Activated CD8-positive, alpha-beta T cell treated with anti-CD3 and anti-CD28 coated beads, Interleukin-2, amount 10 ng/mL, durations not matched to agents 7 days and 5 days (primary cell): ENCODE measurements around the gene MIER3. TPM values are rescaled to one million over a fixed set of nuclear protein-coding genes. Genes with fewer than 3 reads are reported as not detected.

Source experiments
- ATAC-seq: fragments of 150-1000 bp; cut with Tn5 transposase; one replicate; pipeline ENCODE4 v1.10.0; 2021; ENCODE audit warnings: moderate library complexity
- CTCF ChIA-PET: fragments of 350-600 bp; sonication (Branson Sonifier 250); formaldehyde crosslinking; loops from one replicate; lab custom pipeline; 2021; ENCODE audit warnings: antibody characterized with exemption; lab: Charles Lee
- POLR2A ChIA-PET: fragments of 350-600 bp; sonication (Branson Sonifier 250); formaldehyde crosslinking; loops from one replicate; lab custom pipeline; 2021; ENCODE audit warnings: antibody characterized with exemption; lab: Charles Lee
- DNase-seq: peaks from one replicate; pipeline ENCODE4 v3.0.0-alpha.2; 2020
- H3K27ac Mint-ChIP-seq: one replicate; pipeline ENCODE4 v1.8.0; 2021; ENCODE audit warnings: mild to moderate bottlenecking, mixed read lengths
- H3K27me3 Mint-ChIP-seq: one replicate; pipeline ENCODE4 v1.8.0; 2021; ENCODE audit warnings: low read depth, mixed read lengths
- H3K36me3 Mint-ChIP-seq: one replicate; pipeline ENCODE4 v1.8.0; 2021; ENCODE audit warnings: low read depth, mixed read lengths
- H3K4me1 Mint-ChIP-seq: one replicate; pipeline ENCODE4 v1.8.0; 2021; ENCODE audit warnings: low read depth, mixed read lengths
- H3K4me3 Mint-ChIP-seq: one replicate; pipeline ENCODE4 v1.8.0; 2021; ENCODE audit warnings: mild to moderate bottlenecking, mixed read lengths
- H3K9me3 Mint-ChIP-seq: one replicate; pipeline ENCODE4 v1.8.0; 2022; ENCODE audit warnings: mixed read lengths; ENCODE audit not compliant: insufficient read depth
- total RNA-seq, 2 experiments: library from RNA; stranded (reverse); gene quantifications; one replicate each; pipeline ENCODE4 v1.2.3, GENCODE V29; 2021

Gene MIER3, protein sequence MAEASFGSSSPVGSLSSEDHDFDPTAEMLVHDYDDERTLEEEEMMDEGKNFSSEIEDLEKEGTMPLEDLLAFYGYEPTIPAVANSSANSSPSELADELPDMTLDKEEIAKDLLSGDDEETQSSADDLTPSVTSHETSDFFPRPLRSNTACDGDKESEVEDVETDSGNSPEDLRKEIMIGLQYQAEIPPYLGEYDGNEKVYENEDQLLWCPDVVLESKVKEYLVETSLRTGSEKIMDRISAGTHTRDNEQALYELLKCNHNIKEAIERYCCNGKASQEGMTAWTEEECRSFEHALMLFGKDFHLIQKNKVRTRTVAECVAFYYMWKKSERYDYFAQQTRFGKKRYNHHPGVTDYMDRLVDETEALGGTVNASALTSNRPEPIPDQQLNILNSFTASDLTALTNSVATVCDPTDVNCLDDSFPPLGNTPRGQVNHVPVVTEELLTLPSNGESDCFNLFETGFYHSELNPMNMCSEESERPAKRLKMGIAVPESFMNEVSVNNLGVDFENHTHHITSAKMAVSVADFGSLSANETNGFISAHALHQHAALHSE
- 10 to 100 TPM; 22.5 to 24.1 TPM for total RNA-seq

GRCh38 chr5:56951946-56952691, at the start of gene MIER3:
MIER3 (minus strand) TSS chr5:56952123; CDS start chr5:56952102, 21 bp downstream.
- Mint-ChIP-seq H3K27ac (peak within 1 kb of the TSS; percentile 83), H3K9me3 (no peaks in the 10 kb centered on the region), H3K4me3 (peak within 1 kb of the TSS; percentile 98), H3K27me3 (peaks cover 22% of the 10 kb centered on the region), H3K4me1 (peaks cover 24% of the 10 kb centered on the region), H3K36me3 (peaks cover 12% of the 10 kb centered on the region)
- ATAC-seq (peak; percentile 93), DNase-seq (peak; percentile 83)
- ChIA-PET CTCF (no interaction called here), POLR2A (no interaction called here)

DNA sequence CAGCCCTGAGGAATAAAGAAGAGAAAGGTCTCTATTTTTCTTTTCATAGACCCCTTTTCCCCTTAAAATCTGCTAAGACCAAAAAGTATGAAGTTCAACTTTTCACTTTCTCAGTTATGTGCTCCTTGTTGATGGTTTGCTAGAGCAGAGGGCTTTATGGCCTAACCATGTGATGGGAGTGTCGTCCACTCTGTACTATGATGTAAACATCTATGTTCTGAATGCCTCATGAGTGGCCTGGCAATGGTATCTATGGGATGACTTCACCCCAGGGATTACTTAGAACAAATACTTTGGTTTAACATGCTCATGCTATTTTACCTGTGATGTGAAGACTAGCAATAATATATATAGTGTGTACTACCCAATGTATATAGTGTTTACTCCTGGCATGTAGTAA, 43.7 kb upstream of the MIER3 start:
- Mint-ChIP-seq H3K27ac (no peak overlapping the region), H3K4me3 (no peak overlapping the region), H3K9me3 (no peaks in the 10 kb centered on the region), H3K27me3 (peaks cover 13% of the 10 kb centered on the region), H3K4me1 (no peaks in the 10 kb centered on the region), H3K36me3 (no peaks in the 10 kb centered on the region)
- ATAC-seq (no peak), DNase-seq (no peak)
- ChIA-PET POLR2A (no interaction called here), CTCF (interaction anchor here (1.0 to 2.3 kb wide), 5 partner anchors 8 to 141 kb away, joined by 3 to 9 read pairs (median 5); no protein-coding TSS in a partner anchor)

GRCh38 chr5:56993241-56993640, 41.3 kb upstream of the MIER3 start:
- H3K4me1 Mint-ChIP-seq = no peaks in the 10 kb centered on the region
- H3K9me3 Mint-ChIP-seq = no peaks in the 10 kb centered on the region
- H3K27ac Mint-ChIP-seq = no peak overlapping the region
- H3K27me3 Mint-ChIP-seq = peaks cover 12% of the 10 kb centered on the region
- ATAC-seq (no peak), DNase-seq (no peak)
- POLR2A ChIA-PET = no interaction called here
- no peaks in the 10 kb centered on the region for H3K36me3 Mint-ChIP-seq
- no peak overlapping the region for H3K4me3 Mint-ChIP-seq
- CTCF ChIA-PET = no interaction called here

DNA sequence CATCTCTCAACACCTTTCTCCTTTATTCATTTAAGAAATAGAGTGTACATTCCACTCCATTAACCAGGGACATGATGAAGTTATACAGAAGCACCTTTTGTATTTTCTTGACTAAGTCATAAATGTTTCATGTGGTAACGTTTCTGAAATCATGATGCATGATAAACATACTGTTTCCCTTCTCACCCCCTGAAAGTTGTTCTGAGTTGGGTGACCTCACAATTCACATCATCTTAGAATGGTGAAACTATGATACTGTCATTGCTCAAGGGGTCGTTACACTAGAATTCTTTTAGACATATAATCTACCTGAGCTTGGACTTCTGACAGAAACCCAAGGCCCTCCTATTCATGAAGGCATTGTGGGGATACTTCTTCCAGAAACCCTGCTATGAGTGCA, 37.8 kb upstream of the MIER3 start:
- ChIA-PET POLR2A (no interaction called here), CTCF (no interaction called here)
- no peak for ATAC-seq
- Mint-ChIP-seq H3K9me3 (no peaks in the 10 kb centered on the region), H3K4me3 (no peak overlapping the region), H3K4me1 (peaks cover 9% of the 10 kb centered on the region), H3K36me3 (no peaks in the 10 kb centered on the region), H3K27ac (no peak overlapping the region), H3K27me3 (peaks cover 10% of the 10 kb centered on the region)
- DNase-seq = no peak

- POLR2A ChIA-PET = no interaction called here
- Mint-ChIP-seq H3K36me3 (no peaks in the 10 kb centered on the region), H3K4me3 (no peak overlapping the region), H3K4me1 (peaks cover 19% of the 10 kb centered on the region), H3K27ac (no peak overlapping the region), H3K27me3 (peaks cover 8% of the 10 kb centered on the region), H3K9me3 (no peaks in the 10 kb centered on the region)
- no peak for ATAC-seq
- CTCF ChIA-PET = no interaction called here
- DNase-seq = no peak
These were observed 36.6 kb upstream of the MIER3 start for GRCh38 chr5:56988490-56988889.

DNA sequence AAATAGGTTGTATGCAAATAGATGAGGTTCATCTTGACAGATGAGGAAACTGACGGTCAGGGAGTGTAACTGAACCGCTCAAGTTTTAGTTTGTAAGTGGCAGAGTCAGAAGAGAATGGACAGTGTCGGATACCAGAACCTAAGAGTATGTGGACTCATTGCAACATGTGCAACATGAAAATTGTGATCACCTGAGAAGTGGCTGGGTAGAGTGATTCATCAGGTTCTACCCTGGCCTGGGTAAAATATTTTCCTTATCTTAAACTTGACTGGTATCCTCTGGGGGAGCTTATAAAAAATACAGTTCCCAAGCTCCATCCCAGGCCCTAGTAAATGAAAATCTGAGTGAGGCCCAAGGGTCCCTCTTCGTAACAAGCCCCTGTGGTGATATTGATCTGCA, 35.2 kb upstream of the MIER3 start:
- H3K27ac Mint-ChIP-seq = no peak overlapping the region

DNA sequence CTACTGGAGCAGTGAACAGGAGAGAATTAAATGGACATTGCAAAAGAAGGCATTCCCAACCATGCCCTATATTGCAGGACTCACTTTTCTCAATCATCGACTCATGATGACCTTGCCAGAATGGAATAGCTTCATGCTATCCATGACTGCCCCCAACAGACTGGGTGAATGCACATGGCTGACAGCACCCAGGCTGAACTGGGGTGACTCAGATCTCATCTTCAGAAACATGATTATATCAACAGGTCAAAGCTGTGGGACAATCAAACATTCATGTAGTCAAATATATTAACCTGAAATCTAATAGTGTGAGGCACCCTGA, 34.7 kb upstream of the MIER3 start:
- ATAC-seq (no peak), DNase-seq (no peak)
- H3K4me1 Mint-ChIP-seq = peaks cover 19% of the 10 kb centered on the region
- POLR2A ChIA-PET = no interaction called here
- no peaks in the 10 kb centered on the region for H3K9me3 Mint-ChIP-seq
- H3K27ac Mint-ChIP-seq = no peak overlapping the region
- no peak overlapping the region for H3K4me3 Mint-ChIP-seq
- H3K27me3 Mint-ChIP-seq = peaks cover 4% of the 10 kb centered on the region
- CTCF ChIA-PET = interaction anchor here (1.7 kb wide), 1 partner anchor 10 kb away, joined by 9 read pairs; no protein-coding TSS in a partner anchor
- no peaks in the 10 kb centered on the region for H3K36me3 Mint-ChIP-seq

More for the DNA sequence above, 35.2 kb upstream of the MIER3 start:
- ATAC-seq = no peak
- Mint-ChIP-seq H3K27me3 (peaks cover 4% of the 10 kb centered on the region), H3K9me3 (no peaks in the 10 kb centered on the region), H3K36me3 (no peaks in the 10 kb centered on the region), H3K4me3 (no peak overlapping the region), H3K4me1 (peaks cover 19% of the 10 kb centered on the region)
- DNase-seq = no peak
- ChIA-PET POLR2A (no interaction called here), CTCF (interaction anchor here (1.7 kb wide), 1 partner anchor 9 kb away, joined by 9 read pairs; no protein-coding TSS in a partner anchor)

- H3K4me3 Mint-ChIP-seq = no peak overlapping the region
- POLR2A ChIA-PET = no interaction called here
- no peak overlapping the region for H3K27ac Mint-ChIP-seq
- DNase-seq (no peak), ATAC-seq (no peak)
- CTCF ChIA-PET = interaction anchor here (1.7 kb wide), 1 partner anchor 10 kb away, joined by 9 read pairs; no protein-coding TSS in a partner anchor
- no peaks in the 10 kb centered on the region for H3K9me3 Mint-ChIP-seq
- peaks cover 19% of the 10 kb centered on the region for H3K4me1 Mint-ChIP-seq
- no peaks in the 10 kb centered on the region for H3K36me3 Mint-ChIP-seq
- peaks cover 4% of the 10 kb centered on the region for H3K27me3 Mint-ChIP-seq
These were observed 34.2 kb upstream of the MIER3 start for GRCh38 chr5:56985936-56986625.

DNA sequence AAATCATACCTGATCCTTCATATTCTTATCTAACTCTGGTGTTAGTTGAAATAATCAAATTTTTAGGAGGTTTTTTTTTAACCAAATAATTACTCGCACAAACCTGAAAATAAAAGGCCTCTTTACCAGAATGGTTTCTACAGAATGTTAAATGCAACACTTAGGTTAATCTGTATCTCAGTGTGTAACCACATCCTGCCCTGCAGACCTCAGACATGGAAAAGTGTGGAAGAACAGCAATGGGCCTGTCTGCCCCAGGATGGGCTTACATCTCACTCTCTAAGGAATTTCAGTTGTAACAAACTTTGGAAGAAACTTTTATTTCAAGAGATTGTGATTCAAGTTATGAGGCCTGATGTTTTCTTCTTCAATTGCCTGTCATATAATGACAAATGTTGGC, 32.5 kb upstream of the MIER3 start:
- Mint-ChIP-seq H3K27ac (no peak overlapping the region), H3K4me3 (no peak overlapping the region)

GRCh38 chr5:56983593-56984361, 31.9 kb upstream of the MIER3 start:
- POLR2A ChIA-PET = no interaction called here
- H3K27me3 Mint-ChIP-seq = peaks cover 4% of the 10 kb centered on the region
- H3K36me3 Mint-ChIP-seq = no peaks in the 10 kb centered on the region
- CTCF ChIA-PET = no interaction called here
- H3K27ac Mint-ChIP-seq = no peak overlapping the region
- DNase-seq = no peak
- H3K4me1 Mint-ChIP-seq = peaks cover 19% of the 10 kb centered on the region
- ATAC-seq = no peak
- no peaks in the 10 kb centered on the region for H3K9me3 Mint-ChIP-seq
- H3K4me3 Mint-ChIP-seq = no peak overlapping the region

More for the DNA sequence above, 32.5 kb upstream of the MIER3 start:
- POLR2A ChIA-PET = no interaction called here
- Mint-ChIP-seq H3K9me3 (no peaks in the 10 kb centered on the region), H3K36me3 (no peaks in the 10 kb centered on the region), H3K27me3 (peaks cover 4% of the 10 kb centered on the region), H3K4me1 (peaks cover 19% of the 10 kb centered on the region)
- DNase-seq (peak; percentile 43), ATAC-seq (no peak)
- CTCF ChIA-PET = no interaction called here
